Mammary epithelial cell (primary cell): Measurements from ENCODE around the gene MAPK4.

Experiments
- CTCF ChIP-seq, 2 donors: IDR thresholded peaks in 1 of 2; conservative IDR thresholded peaks in 1 of 2; 2 replicates each; pipeline ENCODE4 v1.5.1; 2011 to 2012; ENCODE audit warnings: inconsistent platforms in 2 of 2, low read length in 2 of 2, mild to moderate bottlenecking in 2 of 2, control low read depth in 1 of 2, low read depth in 1 of 2; ENCODE audit not compliant: insufficient read depth in 1 of 2; ENCODE audit errors: extremely low read depth in 1 of 2
- EZH2 ChIP-seq: IDR thresholded peaks from 2 replicates; pipeline ENCODE4 v1.6.1; 2012; ENCODE audit warnings: low read length, inconsistent platforms, borderline replicate concordance

DNA sequence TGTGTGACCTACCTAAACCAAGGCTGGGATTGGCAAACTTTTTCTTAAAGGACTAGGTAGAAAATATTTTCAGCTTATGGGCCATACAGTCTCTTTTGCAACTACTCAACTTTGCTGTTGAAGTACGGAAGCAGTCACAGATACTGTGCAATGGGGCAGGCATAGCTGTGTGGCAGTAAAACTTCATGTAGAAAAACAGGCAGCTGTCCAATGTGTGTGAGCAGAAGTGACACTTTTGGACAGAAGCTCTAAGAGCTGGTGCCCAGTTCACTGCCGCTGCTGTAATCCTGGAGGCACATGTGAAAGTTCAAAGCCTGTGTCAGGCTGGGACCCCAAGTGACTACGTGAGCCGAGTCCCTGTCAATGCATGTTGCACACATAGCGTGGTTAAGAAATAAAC, 46.7 kb downstream of the MAPK4 start:
- TF ChIP-seq CTCF (conservative IDR thresholded peaks at IDR 0.05 in 1 of 2, IDR thresholded peaks at IDR 0.05 in 1 of 2; ENCODE audit: extremely low read depth in 1 of 2, insufficient read depth in 1 of 2, low read depth in 1 of 2, low read length in 2 of 2), result no peak
- no peak for TF ChIP-seq EZH2
